Neuronal stem cell (in vitro differentiated cells): ENCODE measurements around the gene TULP4.

Source experiments
- DNase-seq: peaks from one replicate; pipeline ENCODE4 v3.0.0-alpha.2; 2013; ENCODE audit warnings: low spot score
- H2AFZ ChIP-seq: one replicate; pipeline ENCODE4 v1.6.1; 2013; ENCODE audit warnings: mild to moderate bottlenecking, low read length, inconsistent platforms
- H2AK5ac ChIP-seq: 2 replicates; pipeline ENCODE4 v1.6.1; 2013; ENCODE audit warnings: low read depth, mild to moderate bottlenecking, inconsistent platforms, low read length, moderate library complexity, mixed read lengths
- H2BK120ac ChIP-seq: 2 replicates; pipeline ENCODE4 v1.6.1; 2013; ENCODE audit warnings: low read depth, mild to moderate bottlenecking, inconsistent platforms, low read length, moderate library complexity, mixed read lengths
- H2BK12ac ChIP-seq: one replicate; pipeline ENCODE4 v1.6.1; 2013; ENCODE audit warnings: low read length, inconsistent platforms
- H2BK15ac ChIP-seq: 2 replicates; pipeline ENCODE4 v1.6.1; 2013; ENCODE audit warnings: mild to moderate bottlenecking, low read length, inconsistent platforms, mixed read lengths
- H2BK5ac ChIP-seq: one replicate; pipeline ENCODE4 v1.6.1; 2013; ENCODE audit warnings: inconsistent platforms, mild to moderate bottlenecking, low read length, moderate library complexity
- H3K14ac ChIP-seq: one replicate; pipeline ENCODE4 v1.6.1; 2013; ENCODE audit warnings: low read length, inconsistent platforms
- H3K18ac ChIP-seq: 2 replicates; pipeline ENCODE4 v1.6.1; 2013; ENCODE audit warnings: low read length, inconsistent platforms
- H3K23ac ChIP-seq: 2 replicates; pipeline ENCODE4 v1.6.1; 2013; ENCODE audit warnings: low read depth, mild to moderate bottlenecking, mixed read lengths, low read length, inconsistent platforms; ENCODE audit not compliant: poor library complexity
- H3K27ac ChIP-seq: replicated peaks from 3 replicates; pipeline ENCODE4 v1.5.1; 2013; ENCODE audit warnings: low read length, inconsistent platforms
- H3K27me3 ChIP-seq, 3 experiments: 2 replicates each; pipeline ENCODE4 v1.6.1; 2013; ENCODE audit warnings: low read length in 3 of 3, mild to moderate bottlenecking in 2 of 3, inconsistent platforms in 1 of 3, low read depth in 1 of 3, mixed read lengths in 1 of 3, moderate library complexity in 1 of 3; ENCODE audit not compliant: control insufficient read depth in 3 of 3, insufficient read depth in 3 of 3
- H3K36me3 ChIP-seq, 2 donors: replicated peaks in 1 of 2; 2 replicates each; pipeline ENCODE4 v1.6.1; 2013; ENCODE audit warnings: low read length in 2 of 2; ENCODE audit not compliant: control insufficient read depth in 2 of 2, insufficient read depth in 2 of 2
- H3K4ac ChIP-seq: 2 replicates; pipeline ENCODE4 v1.6.1; 2013; ENCODE audit warnings: inconsistent platforms, mild to moderate bottlenecking, low read length, moderate library complexity
- H3K4me1 ChIP-seq, 2 donors: 1 replicate in 1 of 2; 2 replicates in 1 of 2; pipeline ENCODE4 v1.6.1; 2013; ENCODE audit warnings: low read length in 2 of 2, low read depth in 1 of 2; ENCODE audit not compliant: control insufficient read depth in 2 of 2, insufficient read depth in 1 of 2
- H3K4me2 ChIP-seq: one replicate; pipeline ENCODE4 v1.6.1; 2013; ENCODE audit warnings: mild to moderate bottlenecking, low read length, inconsistent platforms; ENCODE audit not compliant: insufficient read depth, poor library complexity, severe bottlenecking
- H3K4me3 ChIP-seq, 2 donors: 2 replicates each; pipeline ENCODE4 v1.5.1; 2013; ENCODE audit warnings: low read length in 2 of 2, mild to moderate bottlenecking in 2 of 2, inconsistent platforms in 1 of 2, moderate library complexity in 1 of 2
- H3K79me1 ChIP-seq: one replicate; pipeline ENCODE4 v1.6.1; 2013; ENCODE audit warnings: low read depth, mild to moderate bottlenecking, inconsistent platforms, low read length, moderate library complexity
- H3K9ac ChIP-seq: one replicate; pipeline ENCODE4 v1.6.1; 2013; ENCODE audit warnings: mild to moderate bottlenecking, low read depth, low read length, inconsistent platforms; ENCODE audit not compliant: poor library complexity
- H3K9me3 ChIP-seq, 2 donors: replicated peaks in 1 of 2; 2 replicates each; pipeline versions ENCODE3 to v1.6.1; 2013; ENCODE audit warnings: low read length in 2 of 2, mild to moderate bottlenecking in 2 of 2, inconsistent platforms in 1 of 2, low read depth in 1 of 2, mixed read lengths in 1 of 2, moderate library complexity in 1 of 2; ENCODE audit not compliant: control insufficient read depth in 2 of 2, insufficient read depth in 1 of 2
- H4K8ac ChIP-seq: one replicate; pipeline ENCODE4 v1.6.1; 2013; ENCODE audit warnings: low read depth, mild to moderate bottlenecking, inconsistent platforms, low read length, moderate library complexity
- H4K91ac ChIP-seq: one replicate; pipeline ENCODE4 v1.6.1; 2013; ENCODE audit warnings: low read length, low read depth, mild to moderate bottlenecking, inconsistent platforms; ENCODE audit not compliant: poor library complexity
- WGBS, 2 donors: extraction: QIAGEN DNeasy Blood & Tissue Kit; methylation state at CpG; one replicate each; pipeline ENCODE4 v1.1.7; 2013; ENCODE audit warnings: missing lambda C conversion rate in 2 of 2, mixed read lengths in 1 of 2; ENCODE audit not compliant: insufficient read length in 2 of 2, insufficient replicate concordance in 1 of 2; ENCODE audit errors: extremely low coverage in 2 of 2; 5-methylcytosine and 5-hydroxymethylcytosine counted together

Gene TULP4

DNA sequence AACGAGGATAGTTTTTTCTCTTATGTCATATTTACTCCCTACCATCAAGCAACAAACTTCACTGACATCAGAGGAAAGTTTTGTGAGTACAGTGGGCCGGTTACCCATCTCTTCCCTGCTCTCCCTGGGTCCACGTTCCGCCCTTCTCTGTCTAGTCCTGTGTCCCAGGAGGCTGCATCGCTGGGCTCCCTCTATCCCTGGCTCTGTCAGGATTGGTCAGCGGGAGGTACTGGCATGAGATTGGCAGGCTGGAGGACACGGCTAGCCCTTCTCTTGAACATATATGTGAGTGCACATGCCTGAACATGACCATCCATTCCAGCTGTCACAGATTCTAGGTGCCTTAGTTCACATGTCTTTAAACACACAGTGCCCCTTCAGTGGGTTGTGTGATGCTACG, 217.4 kb downstream of the TULP4 start:
- no peak overlapping the region for H3K4me3 ChIP-seq
- H2BK120ac ChIP-seq: no peak overlapping the region
- no peak overlapping the region for H4K8ac ChIP-seq
- H3K36me3 ChIP-seq: no peaks in the 10 kb centered on the region
- no peak overlapping the region for H2AK5ac ChIP-seq
- H3K4ac ChIP-seq: no peak overlapping the region
- no peaks in the 10 kb centered on the region for H3K27me3 ChIP-seq
- no peak overlapping the region for H2BK15ac ChIP-seq
- no peaks in the 10 kb centered on the region for H3K9me3 ChIP-seq
- H2AFZ ChIP-seq: no peak overlapping the region
- no peak overlapping the region for H3K27ac ChIP-seq
- H3K4me1 ChIP-seq: no peaks in the 10 kb centered on the region
- H3K23ac ChIP-seq: no peak overlapping the region
- no peak overlapping the region for H2BK12ac ChIP-seq
- no peaks in the 10 kb centered on the region for H3K79me1 ChIP-seq
- no peak for DNase-seq
- no CpG with 5 or more reads among the region's 8 CpGs for WGBS, 2 donors
- no peak overlapping the region for H3K4me2 ChIP-seq
- no peak overlapping the region for H4K91ac ChIP-seq
- H3K18ac ChIP-seq: no peak overlapping the region
- no peak overlapping the region for H3K9ac ChIP-seq
- no peak overlapping the region for H2BK5ac ChIP-seq
- no peak overlapping the region for H3K14ac ChIP-seq

DNA sequence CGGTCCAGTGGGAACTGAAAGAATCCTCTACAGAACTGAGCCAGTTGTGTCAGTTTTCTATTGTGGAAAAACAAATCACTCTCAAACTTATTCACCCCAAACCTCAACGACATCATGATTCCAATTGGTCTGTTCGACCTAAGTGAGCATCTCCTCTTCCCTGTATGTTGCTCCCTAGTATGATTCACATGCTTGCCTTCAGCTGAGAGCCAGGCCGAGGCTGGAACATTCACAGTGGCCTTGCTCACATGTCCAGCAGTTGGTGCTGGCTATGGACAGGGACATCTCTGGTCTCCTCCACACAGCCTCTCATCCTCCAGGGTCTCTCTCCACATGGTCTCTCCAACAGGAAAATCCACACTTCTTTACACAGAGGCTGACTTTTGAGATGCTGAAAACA, 219.3 kb downstream of the TULP4 start:
- Histone ChIP-seq H3K27ac (no peak overlapping the region), H2BK5ac (no peak overlapping the region), H3K9me3 (peaks cover 0 to 2% of the 10 kb centered on the region in 2 donors), H3K14ac (no peak overlapping the region), H3K23ac (no peak overlapping the region), H3K4ac (no peak overlapping the region), H2BK15ac (no peak overlapping the region), H2BK120ac (no peak overlapping the region), H3K4me1 (peaks cover 1 to 4% of the 10 kb centered on the region in 2 donors), H2AFZ (no peak overlapping the region), H3K79me1 (no peaks in the 10 kb centered on the region), H2BK12ac (no peak overlapping the region), H3K36me3 (no peaks in the 10 kb centered on the region), H3K9ac (no peak overlapping the region), H4K91ac (no peak overlapping the region), H2AK5ac (no peak overlapping the region), H3K4me2 (no peak overlapping the region), H3K4me3 (peak overlapping the region in 1 of 2 donors; percentile 3), H3K27me3 (peaks cover 0 to 4% (median 0%) of the 10 kb centered on the region in 3 experiments), H3K18ac (no peak overlapping the region), H4K8ac (no peak overlapping the region)
- WGBS, 2 donors: no CpG with 5 or more reads among the region's 4 CpGs
- DNase-seq: no peak

GRCh38 chr6:158531970-158532369, 219.7 kb downstream of the TULP4 start:
- Histone ChIP-seq H3K9me3 (peaks cover 0 to 2% of the 10 kb centered on the region in 2 donors), H3K14ac (no peak overlapping the region), H2BK15ac (no peak overlapping the region), H3K79me1 (no peaks in the 10 kb centered on the region), H3K4me3 (no peak overlapping the region), H3K27me3 (peaks cover 0 to 4% (median 0%) of the 10 kb centered on the region in 3 experiments), H2BK120ac (no peak overlapping the region), H3K4me1 (peaks cover 1 to 4% of the 10 kb centered on the region in 2 donors), H2BK12ac (no peak overlapping the region), H3K4ac (no peak overlapping the region), H4K91ac (no peak overlapping the region), H2AK5ac (no peak overlapping the region), H3K23ac (no peak overlapping the region), H3K18ac (no peak overlapping the region), H3K9ac (no peak overlapping the region), H3K27ac (no peak overlapping the region), H3K36me3 (no peaks in the 10 kb centered on the region), H2BK5ac (no peak overlapping the region), H4K8ac (no peak overlapping the region), H3K4me2 (no peak overlapping the region), H2AFZ (no peak overlapping the region)
- DNase-seq: no peak
- no CpG with 5 or more reads among the region's 2 CpGs for WGBS, 2 donors

- Histone ChIP-seq H3K4me3 (peak overlapping the region; percentile 83 to 96), H2BK12ac (no peak overlapping the region), H3K27ac (peak overlapping the region; percentile 46), H3K18ac (peak overlapping the region; percentile 92), H3K9me3 (peaks cover 0 to 2% of the 10 kb centered on the region in 2 donors), H3K4me1 (peaks cover 3 to 4% of the 10 kb centered on the region in 2 donors), H2AK5ac (peak overlapping the region; percentile 27), H3K14ac (peak overlapping the region; percentile 56), H3K79me1 (no peaks in the 10 kb centered on the region), H3K36me3 (no peaks in the 10 kb centered on the region), H4K8ac (peak overlapping the region; percentile 10), H3K23ac (peak overlapping the region; percentile 45), H2AFZ (peak overlapping the region; percentile 99), H3K27me3 (peaks cover 0 to 9% (median 0%) of the 10 kb centered on the region in 3 experiments), H4K91ac (no peak overlapping the region), H2BK5ac (no peak overlapping the region), H3K9ac (peak overlapping the region; percentile 70), H3K4ac (no peak overlapping the region), H3K4me2 (peak overlapping the region; percentile 100), H2BK15ac (no peak overlapping the region), H2BK120ac (no peak overlapping the region)
- peak; percentile 87 for DNase-seq
- WGBS, 2 donors: no CpG with 5 or more reads among the region's 75 CpGs
These were observed 224.0 kb downstream of the TULP4 start for GRCh38 chr6:158536084-158536890.
